GM12892 (cell line): ENCODE measurements around the gene MYO5A.

Experiments
- POLR2A ChIP-seq: IDR thresholded peaks from 2 replicates; pipeline ENCODE4 v1.6.1; 2011; ENCODE audit warnings: low read depth, low read length, control low read depth
- POLR2AphosphoS5 ChIP-seq: IDR thresholded peaks from 2 replicates; pipeline ENCODE4 v1.6.1; 2011; ENCODE audit warnings: low read depth, low read length, control low read depth

DNA sequence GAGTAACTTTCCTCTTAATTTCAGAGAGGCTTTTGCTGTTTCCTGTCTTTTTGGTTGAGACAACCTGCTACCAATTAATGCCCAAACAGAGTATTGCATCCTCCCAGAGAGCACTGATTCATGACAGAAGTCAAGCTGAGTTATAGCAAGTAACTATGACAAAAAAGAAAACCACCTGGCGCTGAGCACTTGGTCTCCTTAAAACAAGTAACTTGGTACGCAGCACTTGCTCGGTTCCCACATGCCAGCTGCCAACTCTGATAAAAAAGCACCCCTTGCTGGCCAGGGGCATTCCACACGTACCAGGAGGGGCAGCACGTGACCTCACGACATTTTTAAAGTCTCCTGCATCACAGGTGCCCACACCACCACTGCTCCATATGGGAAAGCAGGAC, 219.5 kb downstream of the MYO5A start:
- TF ChIP-seq POLR2A (no peak), POLR2AphosphoS5 (no peak)
